ENCODE results near the gene ELF1. TPM values are rescaled to one million over a fixed set of nuclear protein-coding genes. Genes with fewer than 3 reads are reported as not detected.

The ELF1 gene
- total and polyA plus RNA-seq, 2 of the 8 experiments (the other 6 are each of a cell fraction or from before 2014, with no cell fraction given), result 5.6 to 18.2 TPM

GRCh38 chr13:40994581-40995230 lies 24.4 kb downstream of the ELF1 start (continued):
- TF ChIP-seq, protein P1, sequence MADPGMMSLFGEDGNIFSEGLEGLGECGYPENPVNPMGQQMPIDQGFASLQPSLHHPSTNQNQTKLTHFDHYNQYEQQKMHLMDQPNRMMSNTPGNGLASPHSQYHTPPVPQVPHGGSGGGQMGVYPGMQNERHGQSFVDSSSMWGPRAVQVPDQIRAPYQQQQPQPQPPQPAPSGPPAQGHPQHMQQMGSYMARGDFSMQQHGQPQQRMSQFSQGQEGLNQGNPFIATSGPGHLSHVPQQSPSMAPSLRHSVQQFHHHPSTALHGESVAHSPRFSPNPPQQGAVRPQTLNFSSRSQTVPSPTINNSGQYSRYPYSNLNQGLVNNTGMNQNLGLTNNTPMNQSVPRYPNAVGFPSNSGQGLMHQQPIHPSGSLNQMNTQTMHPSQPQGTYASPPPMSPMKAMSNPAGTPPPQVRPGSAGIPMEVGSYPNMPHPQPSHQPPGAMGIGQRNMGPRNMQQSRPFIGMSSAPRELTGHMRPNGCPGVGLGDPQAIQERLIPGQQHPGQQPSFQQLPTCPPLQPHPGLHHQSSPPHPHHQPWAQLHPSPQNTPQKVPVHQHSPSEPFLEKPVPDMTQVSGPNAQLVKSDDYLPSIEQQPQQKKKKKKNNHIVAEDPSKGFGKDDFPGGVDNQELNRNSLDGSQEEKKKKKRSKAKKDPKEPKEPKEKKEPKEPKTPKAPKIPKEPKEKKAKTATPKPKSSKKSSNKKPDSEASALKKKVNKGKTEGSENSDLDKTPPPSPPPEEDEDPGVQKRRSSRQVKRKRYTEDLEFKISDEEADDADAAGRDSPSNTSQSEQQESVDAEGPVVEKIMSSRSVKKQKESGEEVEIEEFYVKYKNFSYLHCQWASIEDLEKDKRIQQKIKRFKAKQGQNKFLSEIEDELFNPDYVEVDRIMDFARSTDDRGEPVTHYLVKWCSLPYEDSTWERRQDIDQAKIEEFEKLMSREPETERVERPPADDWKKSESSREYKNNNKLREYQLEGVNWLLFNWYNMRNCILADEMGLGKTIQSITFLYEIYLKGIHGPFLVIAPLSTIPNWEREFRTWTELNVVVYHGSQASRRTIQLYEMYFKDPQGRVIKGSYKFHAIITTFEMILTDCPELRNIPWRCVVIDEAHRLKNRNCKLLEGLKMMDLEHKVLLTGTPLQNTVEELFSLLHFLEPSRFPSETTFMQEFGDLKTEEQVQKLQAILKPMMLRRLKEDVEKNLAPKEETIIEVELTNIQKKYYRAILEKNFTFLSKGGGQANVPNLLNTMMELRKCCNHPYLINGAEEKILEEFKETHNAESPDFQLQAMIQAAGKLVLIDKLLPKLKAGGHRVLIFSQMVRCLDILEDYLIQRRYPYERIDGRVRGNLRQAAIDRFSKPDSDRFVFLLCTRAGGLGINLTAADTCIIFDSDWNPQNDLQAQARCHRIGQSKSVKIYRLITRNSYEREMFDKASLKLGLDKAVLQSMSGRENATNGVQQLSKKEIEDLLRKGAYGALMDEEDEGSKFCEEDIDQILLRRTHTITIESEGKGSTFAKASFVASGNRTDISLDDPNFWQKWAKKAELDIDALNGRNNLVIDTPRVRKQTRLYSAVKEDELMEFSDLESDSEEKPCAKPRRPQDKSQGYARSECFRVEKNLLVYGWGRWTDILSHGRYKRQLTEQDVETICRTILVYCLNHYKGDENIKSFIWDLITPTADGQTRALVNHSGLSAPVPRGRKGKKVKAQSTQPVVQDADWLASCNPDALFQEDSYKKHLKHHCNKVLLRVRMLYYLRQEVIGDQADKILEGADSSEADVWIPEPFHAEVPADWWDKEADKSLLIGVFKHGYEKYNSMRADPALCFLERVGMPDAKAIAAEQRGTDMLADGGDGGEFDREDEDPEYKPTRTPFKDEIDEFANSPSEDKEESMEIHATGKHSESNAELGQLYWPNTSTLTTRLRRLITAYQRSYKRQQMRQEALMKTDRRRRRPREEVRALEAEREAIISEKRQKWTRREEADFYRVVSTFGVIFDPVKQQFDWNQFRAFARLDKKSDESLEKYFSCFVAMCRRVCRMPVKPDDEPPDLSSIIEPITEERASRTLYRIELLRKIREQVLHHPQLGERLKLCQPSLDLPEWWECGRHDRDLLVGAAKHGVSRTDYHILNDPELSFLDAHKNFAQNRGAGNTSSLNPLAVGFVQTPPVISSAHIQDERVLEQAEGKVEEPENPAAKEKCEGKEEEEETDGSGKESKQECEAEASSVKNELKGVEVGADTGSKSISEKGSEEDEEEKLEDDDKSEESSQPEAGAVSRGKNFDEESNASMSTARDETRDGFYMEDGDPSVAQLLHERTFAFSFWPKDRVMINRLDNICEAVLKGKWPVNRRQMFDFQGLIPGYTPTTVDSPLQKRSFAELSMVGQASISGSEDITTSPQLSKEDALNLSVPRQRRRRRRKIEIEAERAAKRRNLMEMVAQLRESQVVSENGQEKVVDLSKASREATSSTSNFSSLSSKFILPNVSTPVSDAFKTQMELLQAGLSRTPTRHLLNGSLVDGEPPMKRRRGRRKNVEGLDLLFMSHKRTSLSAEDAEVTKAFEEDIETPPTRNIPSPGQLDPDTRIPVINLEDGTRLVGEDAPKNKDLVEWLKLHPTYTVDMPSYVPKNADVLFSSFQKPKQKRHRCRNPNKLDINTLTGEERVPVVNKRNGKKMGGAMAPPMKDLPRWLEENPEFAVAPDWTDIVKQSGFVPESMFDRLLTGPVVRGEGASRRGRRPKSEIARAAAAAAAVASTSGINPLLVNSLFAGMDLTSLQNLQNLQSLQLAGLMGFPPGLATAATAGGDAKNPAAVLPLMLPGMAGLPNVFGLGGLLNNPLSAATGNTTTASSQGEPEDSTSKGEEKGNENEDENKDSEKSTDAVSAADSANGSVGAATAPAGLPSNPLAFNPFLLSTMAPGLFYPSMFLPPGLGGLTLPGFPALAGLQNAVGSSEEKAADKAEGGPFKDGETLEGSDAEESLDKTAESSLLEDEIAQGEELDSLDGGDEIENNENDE (IDR thresholded peaks at IDR 0.05; ENCODE audit: insufficient replicate concordance, low read length), result no peak
- no peak for TF ChIP-seq POU5F1 (IDR thresholded peaks at IDR 0.05; ENCODE audit: low read depth, low read length)
- TF ChIP-seq CTBP2 (IDR thresholded peaks at IDR 0.05; ENCODE audit: borderline replicate concordance, insufficient read depth, insufficient read length, low read length), result no peak
- TF ChIP-seq BACH1 (IDR thresholded peaks at IDR 0.05; ENCODE audit: low read length), result no peak
- no peak for TF ChIP-seq CREB1 (IDR thresholded peaks at IDR 0.05)
- no peak for TF ChIP-seq KDM4A (IDR thresholded peaks at IDR 0.05; ENCODE audit: low read depth, low read length, severe bottlenecking)
- no peak for TF ChIP-seq RXRA (IDR thresholded peaks at IDR 0.05; ENCODE audit: insufficient read depth, low read depth, low read length)
- TF ChIP-seq SIX5 (IDR thresholded peaks at IDR 0.05; ENCODE audit: low read depth, low read length), result no peak
